Measurements from ENCODE around the gene ABR. TPM values are rescaled to one million over a fixed set of nuclear protein-coding genes. Genes with fewer than 3 reads are reported as not detected.
A peak's percentile ranks its signal among the peaks of the same experiment; 100 is the strongest.

Gene ABR
- total RNA-seq (2022): 71.3 and 78.3 TPM in 2 replicates
- percentile 51 among the genes with signal in this experiment for Bru-seq, nascent RNA
- percentile 52 among the genes with signal in this experiment for BruChase-seq, experiment 1, labeled RNA remaining after a 2-hour chase
- percentile 64 among the genes with signal in this experiment for BruChase-seq, experiment 2, labeled RNA remaining after a 6-hour chase
- long read RNA-seq, transcript ABR-201 (22 exons, 2,673 nt): major isoform, 12 of 43 reads
- long read RNA-seq, partial matches to known transcripts: 7 of 43 reads
- long read RNA-seq, other reads (novel, unspliced or antisense): 23 of 43 reads

DNA sequence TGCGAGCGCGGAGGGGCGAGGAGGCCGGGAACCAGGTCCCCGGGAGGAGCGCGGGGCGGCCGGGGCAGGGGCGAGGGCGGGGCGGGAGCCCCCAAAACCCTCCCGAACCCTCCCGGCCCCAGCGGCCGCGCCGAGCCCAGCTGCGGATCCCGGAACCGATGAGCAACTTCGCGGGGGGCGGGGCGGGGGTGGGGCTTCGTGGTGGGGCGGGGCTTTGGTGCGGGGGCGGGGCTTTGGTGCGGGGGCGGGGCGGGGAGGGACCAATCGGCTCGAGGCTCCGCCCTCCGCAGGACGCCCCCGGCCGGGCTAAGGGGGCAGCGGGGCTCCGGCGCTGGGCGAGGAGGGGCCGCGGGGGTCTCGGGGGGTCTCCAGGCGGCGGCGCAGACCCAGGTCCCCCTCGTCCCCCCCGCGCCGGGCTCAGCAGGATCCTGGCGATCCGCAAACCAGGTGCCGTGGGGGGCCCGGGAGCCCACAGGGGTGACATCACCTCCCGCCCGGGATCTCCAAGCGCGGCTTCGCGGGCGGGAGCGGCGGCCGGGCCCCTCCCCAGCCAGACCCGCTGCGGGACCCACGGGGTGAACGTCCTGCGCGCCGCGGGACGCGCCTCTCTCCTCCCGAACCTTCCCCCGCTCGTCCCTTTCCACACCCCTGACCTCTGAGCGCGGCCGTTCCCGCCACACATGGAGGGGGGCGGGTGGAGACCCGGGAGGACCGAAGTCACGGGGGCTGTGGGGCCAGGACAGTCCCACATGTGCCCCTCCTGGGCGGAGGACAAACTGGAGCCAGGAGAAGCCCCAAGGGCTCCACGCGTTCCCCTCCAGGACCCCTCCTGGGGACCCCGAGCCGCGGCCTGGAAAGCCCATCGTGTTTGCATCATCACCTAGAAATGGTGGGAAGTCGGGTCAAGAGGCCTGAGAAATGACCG is at the start of gene ABR:
ABR (minus strand) TSS at position 164 of the 925 bp plus-strand sequence. CDS start 254 bp downstream, outside the sequence.
- intact Hi-C loops (cut with micrococcal nuclease; ENCODE audit: unreplicated experiment): no loop called here
- BruUV-seq (replicated peaks): no TSS peak
- TF ChIP-seq, protein P1, sequence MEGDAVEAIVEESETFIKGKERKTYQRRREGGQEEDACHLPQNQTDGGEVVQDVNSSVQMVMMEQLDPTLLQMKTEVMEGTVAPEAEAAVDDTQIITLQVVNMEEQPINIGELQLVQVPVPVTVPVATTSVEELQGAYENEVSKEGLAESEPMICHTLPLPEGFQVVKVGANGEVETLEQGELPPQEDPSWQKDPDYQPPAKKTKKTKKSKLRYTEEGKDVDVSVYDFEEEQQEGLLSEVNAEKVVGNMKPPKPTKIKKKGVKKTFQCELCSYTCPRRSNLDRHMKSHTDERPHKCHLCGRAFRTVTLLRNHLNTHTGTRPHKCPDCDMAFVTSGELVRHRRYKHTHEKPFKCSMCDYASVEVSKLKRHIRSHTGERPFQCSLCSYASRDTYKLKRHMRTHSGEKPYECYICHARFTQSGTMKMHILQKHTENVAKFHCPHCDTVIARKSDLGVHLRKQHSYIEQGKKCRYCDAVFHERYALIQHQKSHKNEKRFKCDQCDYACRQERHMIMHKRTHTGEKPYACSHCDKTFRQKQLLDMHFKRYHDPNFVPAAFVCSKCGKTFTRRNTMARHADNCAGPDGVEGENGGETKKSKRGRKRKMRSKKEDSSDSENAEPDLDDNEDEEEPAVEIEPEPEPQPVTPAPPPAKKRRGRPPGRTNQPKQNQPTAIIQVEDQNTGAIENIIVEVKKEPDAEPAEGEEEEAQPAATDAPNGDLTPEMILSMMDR (IDR thresholded peaks at IDR 0.05; ENCODE audit: insufficient read depth in 1 of 2, low read depth in 1 of 2, low read length in 1 of 2, severe bottlenecking in 1 of 2, unreplicated experiment in 1 of 2): no peak
- no peaks in the 10 kb centered on the region for H3K27me3 ChIP-seq (replicated peaks; ENCODE audit: control insufficient read depth, insufficient read depth, low read length)
- H3K27me3 Mint-ChIP-seq (ENCODE audit: insufficient read depth, unreplicated experiment): no peaks in the 10 kb centered on the region
- H3K4me1 Mint-ChIP-seq (ENCODE audit: low read depth, unreplicated experiment): peaks cover 10% of the 10 kb centered on the region
- peak within 1 kb of the TSS; percentile 73 for H3K4me3 Mint-ChIP-seq (ENCODE audit: unreplicated experiment)
- H3K9me3 Mint-ChIP-seq (ENCODE audit: unreplicated experiment): no peaks in the 10 kb centered on the region
- peaks cover 5% of the 10 kb centered on the region for H3K36me3 Mint-ChIP-seq (ENCODE audit: insufficient read depth, unreplicated experiment)
- no peaks in the 10 kb centered on the region for H3K9me3 ChIP-seq
- H3K27ac Mint-ChIP-seq (ENCODE audit: unreplicated experiment): no peak within 1 kb of the TSS
- no peak for DNase-seq
- H3K4me1 ChIP-seq: peaks cover 10% of the 10 kb centered on the region; the same call in 1 of the 2 replicates
- H3K4me3 ChIP-seq (ENCODE audit: low read depth, low read length): peak within 1 kb of the TSS; percentile 73
- POLR2A ChIA-PET: no interaction called here
- H3K36me3 ChIP-seq (ENCODE audit: control insufficient read depth, insufficient read depth, low read length): no peaks in the 10 kb centered on the region
- CTCF ChIA-PET: no interaction called here

DNA sequence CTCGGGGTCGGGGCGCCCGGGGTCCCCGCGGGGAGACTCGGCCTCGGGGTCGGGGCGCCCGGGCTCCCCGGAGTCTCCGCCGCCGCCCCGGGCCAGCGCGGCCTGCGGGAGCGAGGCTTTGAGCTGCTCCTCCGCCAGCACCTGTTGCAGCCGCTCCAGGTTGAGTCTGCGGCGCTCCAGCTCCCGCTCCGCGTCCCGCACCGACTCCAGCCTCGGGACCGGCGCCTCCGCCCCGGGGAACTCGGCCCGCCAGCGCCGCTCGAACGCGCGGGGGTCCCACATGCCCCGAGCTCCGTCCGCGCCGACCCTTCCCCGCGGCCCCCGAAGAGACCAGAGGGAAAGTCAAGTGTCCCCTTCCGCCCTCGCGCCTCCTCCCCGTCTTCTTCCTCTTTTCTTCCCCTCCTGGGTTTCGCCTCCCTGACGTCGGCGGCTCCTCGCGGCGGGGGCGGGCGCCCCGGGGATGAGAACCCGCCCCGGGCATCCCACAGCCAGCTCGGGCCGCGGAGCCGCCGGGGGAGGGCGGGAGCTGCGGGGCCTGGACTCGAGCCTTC is 49.6 kb upstream of the ABR start:
- TF ChIP-seq, protein P1 (IDR thresholded peaks at IDR 0.05; ENCODE audit: insufficient read depth in 1 of 2, low read depth in 1 of 2, low read length in 1 of 2, severe bottlenecking in 1 of 2, unreplicated experiment in 1 of 2): no peak
- intact Hi-C loops (cut with micrococcal nuclease; ENCODE audit: unreplicated experiment): no loop called here
- peak; percentile 59 to 71 for DNase-seq
- Mint-ChIP-seq H3K27ac (ENCODE audit: unreplicated experiment) (peak overlapping the region; percentile 72), H3K36me3 (ENCODE audit: insufficient read depth, unreplicated experiment) (peaks cover 16% of the 10 kb centered on the region), H3K9me3 (ENCODE audit: unreplicated experiment) (no peaks in the 10 kb centered on the region), H3K4me1 (ENCODE audit: low read depth, unreplicated experiment) (peaks cover 31% of the 10 kb centered on the region), H3K27me3 (ENCODE audit: insufficient read depth, unreplicated experiment) (peaks cover 7% of the 10 kb centered on the region), H3K4me3 (ENCODE audit: unreplicated experiment) (peak overlapping the region; percentile 77)
- CTCF ChIA-PET: interaction anchor here (0.6 to 0.9 kb wide), 3 partner anchors 11 to 171 kb away, joined by 3 to 4 read pairs (median 4); no protein-coding TSS in a partner anchor
- no peaks in the 10 kb centered on the region; the same call in 1 of the 2 replicates for H3K36me3 ChIP-seq (ENCODE audit: control insufficient read depth, insufficient read depth, low read length)
- TSS peak; percentile 38 for BruUV-seq (replicated peaks)
- H3K4me1 ChIP-seq: peaks cover 9% of the 10 kb centered on the region
- no peaks in the 10 kb centered on the region for H3K9me3 ChIP-seq
- H3K4me3 ChIP-seq (ENCODE audit: low read depth, low read length): peak overlapping the region; percentile 79
- POLR2A ChIA-PET: interaction anchor here (0.5 to 0.6 kb wide), 4 partner anchors 16 to 260 kb away, joined by 3 to 10 read pairs (median 8); no protein-coding TSS in a partner anchor
- no peaks in the 10 kb centered on the region for H3K27me3 ChIP-seq (replicated peaks; ENCODE audit: control insufficient read depth, insufficient read depth, low read length)

All from Caco-2 (cell line).